H1 (cell line): Measurements from ENCODE around the gene FRY. TPM values are rescaled to one million over a fixed set of nuclear protein-coding genes. Genes with fewer than 3 reads are reported as not detected.

ENCODE experiments used
- CTCF ChIA-PET: fragments of 300-600 bp; sonication (Branson Sonifier 250); formaldehyde crosslinking; loops from one replicate; lab custom pipeline; 2021; ENCODE audit not compliant: partially characterized antibody; lab: Charles Lee
- POLR2A ChIA-PET: fragments of 300-600 bp; sonication (Branson Sonifier 250); formaldehyde crosslinking; loops from one replicate; lab custom pipeline; 2021; ENCODE audit warnings: inconsistent platforms; ENCODE audit not compliant: partially characterized antibody; lab: Charles Lee
- DNase-seq, 2 experiments: peaks; one replicate each; pipeline versions ENCODE4 v3.0.0 to v3.0.0-alpha.2; 2010 to 2022; ENCODE audit warnings: low spot score in 2 of 2, low read depth in 1 of 2, mixed read lengths in 1 of 2
- FAIRE-seq: peaks from 2 replicates; lab custom pipeline; 2011; peaks lifted over from hg19 to GRCh38; lab: Jason Lieb, UNC
- H2AFZ ChIP-seq: 2 replicates; pipeline ENCODE4 v1.8.1; 2012; ENCODE audit warnings: low read length, inconsistent platforms
- H2AK5ac ChIP-seq: 2 replicates; pipeline ENCODE4 v1.6.1; 2013; ENCODE audit warnings: low read depth, low read length
- H2BK120ac ChIP-seq: replicated peaks from 2 replicates; pipeline ENCODE3; 2013; ENCODE audit warnings: low read depth, low read length, inconsistent platforms
- H2BK12ac ChIP-seq: 2 replicates; pipeline ENCODE4 v1.6.1; 2013; ENCODE audit warnings: low read depth, low read length
- H2BK15ac ChIP-seq: 2 replicates; pipeline ENCODE4 v1.6.1; 2013; ENCODE audit warnings: low read length
- H2BK20ac ChIP-seq: 2 replicates; pipeline ENCODE4 v1.6.1; 2013; ENCODE audit warnings: low read length
- H2BK5ac ChIP-seq: 2 replicates; pipeline ENCODE4 v1.6.1; 2013; ENCODE audit warnings: low read depth, low read length
- H3K14ac ChIP-seq: 2 replicates; pipeline ENCODE4 v1.6.1; 2013; ENCODE audit warnings: inconsistent platforms; ENCODE audit not compliant: insufficient read length
- H3K18ac ChIP-seq: 2 replicates; pipeline ENCODE4 v1.6.1; 2013; ENCODE audit warnings: low read length; ENCODE audit errors: extremely low read depth
- H3K23ac ChIP-seq: 2 replicates; pipeline ENCODE4 v1.6.1; 2013; ENCODE audit warnings: inconsistent platforms; ENCODE audit not compliant: insufficient read length
- H3K23me2 ChIP-seq: 2 replicates; pipeline ENCODE4 v1.6.1; 2013; ENCODE audit warnings: low read depth, low read length
- H3K27ac ChIP-seq: 2 replicates; pipeline ENCODE4 v1.6.1; 2011; ENCODE audit warnings: low read depth, low read length, inconsistent platforms
- H3K27me3 ChIP-seq, 4 experiments: replicated peaks in 1 of 4; 1 replicate in 1 of 4; 2 replicates in 3 of 4; pipeline versions ENCODE4 v1.6.1 to v1.8.1; 2011 to 2013; ENCODE audit warnings: low read length in 3 of 4, mild to moderate bottlenecking in 3 of 4, inconsistent platforms in 2 of 4, mixed read lengths in 2 of 4, moderate library complexity in 1 of 4; ENCODE audit not compliant: control insufficient read depth in 3 of 4, insufficient read depth in 3 of 4; ENCODE audit errors: extremely low read depth in 1 of 4
- H3K36me3 ChIP-seq, 4 experiments: 2 replicates each; pipeline versions ENCODE4 v1.6.1 to v1.8.1; 2011 to 2013; ENCODE audit warnings: mild to moderate bottlenecking in 4 of 4, low read length in 3 of 4, moderate library complexity in 2 of 4, control low read depth in 1 of 4, inconsistent platforms in 1 of 4; ENCODE audit not compliant: insufficient read depth in 4 of 4, control insufficient read depth in 2 of 4
- H3K4ac ChIP-seq: replicated peaks from 2 replicates; pipeline ENCODE3; 2013; ENCODE audit warnings: low read length, low read depth, mixed read lengths, inconsistent platforms; ENCODE audit not compliant: insufficient read length
- H3K4me1 ChIP-seq, 4 experiments: replicated peaks in 1 of 4; 1 replicate in 1 of 4; 2 replicates in 3 of 4; pipeline versions ENCODE4 v1.6.1 to v1.8.1; 2011 to 2013; ENCODE audit warnings: low read length in 3 of 4, inconsistent platforms in 2 of 4, mixed read lengths in 1 of 4; ENCODE audit not compliant: insufficient read depth in 4 of 4, control insufficient read depth in 3 of 4
- H3K4me2 ChIP-seq, 2 experiments: 2 replicates each; pipeline versions ENCODE4 v1.6.1 to v1.8.1; 2011 to 2013; ENCODE audit warnings: low read depth in 2 of 2, low read length in 2 of 2, control low read depth in 1 of 2, inconsistent platforms in 1 of 2, mild to moderate bottlenecking in 1 of 2; ENCODE audit not compliant: insufficient read depth in 1 of 2
- H3K4me3 ChIP-seq, 4 experiments: fragments of 200-600, 300-600 bp in 1 of 4; sonication (generic), shearing (Covaris generic), sonication (Bioruptor Twin) in 1 of 4; 2 replicates each; pipeline versions ENCODE4 v1.5.1 to v1.8.1; 2011 to 2016; ENCODE audit warnings: low read length in 4 of 4, low read depth in 3 of 4, control low read depth in 2 of 4, inconsistent platforms in 2 of 4, mild to moderate bottlenecking in 2 of 4, mixed read lengths in 1 of 4, moderate library complexity in 1 of 4; ENCODE audit not compliant: insufficient read depth in 2 of 4; ENCODE audit errors: extremely low read depth in 1 of 4
- H3K56ac ChIP-seq: replicated peaks from 2 replicates; pipeline ENCODE3; 2013; ENCODE audit warnings: low read depth, mild to moderate bottlenecking, mixed read lengths, low read length, inconsistent platforms; ENCODE audit not compliant: insufficient read length
- H3K79me1 ChIP-seq: 2 replicates; pipeline ENCODE4 v1.6.1; 2013; ENCODE audit warnings: low read depth, low read length, control low read depth
- H3K79me2 ChIP-seq, 2 experiments: 2 replicates each; pipeline versions ENCODE4 v1.6.1 to v1.8.1; 2012 to 2013; ENCODE audit warnings: low read length in 2 of 2, mild to moderate bottlenecking in 2 of 2, inconsistent platforms in 1 of 2; ENCODE audit not compliant: insufficient read depth in 2 of 2, control insufficient read depth in 1 of 2
- H3K9ac ChIP-seq, 4 experiments: replicated peaks in 1 of 4; 1 replicate in 1 of 4; 2 replicates in 3 of 4; pipeline versions ENCODE4 v1.6.1 to v1.8.1; 2011 to 2013; ENCODE audit warnings: low read depth in 3 of 4, low read length in 3 of 4, control low read depth in 2 of 4, mild to moderate bottlenecking in 2 of 4, moderate library complexity in 2 of 4, inconsistent platforms in 1 of 4; ENCODE audit errors: extremely low read depth in 1 of 4
- H3K9me3 ChIP-seq, 2 experiments: 2 replicates each; pipeline versions ENCODE4 v1.6.1 to v1.8.1; 2012 to 2013; ENCODE audit warnings: mild to moderate bottlenecking in 2 of 2, moderate library complexity in 2 of 2, control low read depth in 1 of 2, inconsistent platforms in 1 of 2, low read depth in 1 of 2, low read length in 1 of 2, mixed read lengths in 1 of 2; ENCODE audit not compliant: insufficient read depth in 2 of 2
- H4K20me1 ChIP-seq, 2 experiments: replicated peaks in 1 of 2; 2 replicates each; pipeline versions ENCODE3 to v1.8.1; 2011 to 2013; ENCODE audit warnings: inconsistent platforms in 2 of 2, low read length in 2 of 2, mild to moderate bottlenecking in 1 of 2; ENCODE audit not compliant: insufficient read depth in 2 of 2, control insufficient read depth in 1 of 2
- H4K5ac ChIP-seq: 2 replicates; pipeline ENCODE4 v1.6.1; 2013; ENCODE audit warnings: low read length, low read depth, mixed read lengths, inconsistent platforms; ENCODE audit not compliant: insufficient read length
- H4K8ac ChIP-seq: 2 replicates; pipeline ENCODE4 v1.8.0; 2013; ENCODE audit warnings: mild to moderate bottlenecking, moderate library complexity, low read length, inconsistent platforms; ENCODE audit not compliant: insufficient read depth; ENCODE audit errors: extremely low read depth
- H4K91ac ChIP-seq: replicated peaks from 2 replicates; pipeline ENCODE3; 2013; ENCODE audit warnings: low read length, mixed read lengths, inconsistent platforms; ENCODE audit not compliant: insufficient read length
- BACH1 ChIP-seq: IDR thresholded peaks from 2 replicates; pipeline ENCODE4 v1.6.1; 2012; ENCODE audit warnings: low read length, improper control_type of control experiment
- CHD1 ChIP-seq: IDR thresholded peaks from 2 replicates; pipeline ENCODE4 v1.6.1; 2012; ENCODE audit warnings: low read depth, low read length, improper control_type of control experiment
- HDAC6 ChIP-seq: IDR thresholded peaks from one replicate; pipeline ENCODE4 v1.7.1; 2012; ENCODE audit warnings: low read depth, mild to moderate bottlenecking, inconsistent platforms, low read length, moderate library complexity
- SIN3A ChIP-seq, 2 experiments: IDR thresholded peaks in 1 of 2; conservative IDR thresholded peaks in 1 of 2; 2 replicates each; pipeline ENCODE4 v1.6.1; 2011 to 2012; ENCODE audit warnings: low read length in 2 of 2, improper control_type of control experiment in 1 of 2, low read depth in 1 of 2, mild to moderate bottlenecking in 1 of 2
- SIX5 ChIP-seq: IDR thresholded peaks from 2 replicates; pipeline ENCODE4 v1.6.1; 2011; ENCODE audit warnings: mild to moderate bottlenecking, low read depth, low read length
- TCF12 ChIP-seq: IDR thresholded peaks from 2 replicates; pipeline ENCODE4 v1.6.1; 2011; ENCODE audit warnings: low read depth, mild to moderate bottlenecking, low read length
- YY1 ChIP-seq: IDR thresholded peaks from 2 replicates; pipeline ENCODE4 v1.6.1; 2011; ENCODE audit warnings: low read depth, mild to moderate bottlenecking, low read length
- WGBS, 2 experiments: shearing (Covaris generic) in 1 of 2; methylation state at CpG; one replicate each; pipeline versions ENCODE4 v1.1.6 to v1.1.7; 2013 to 2015; ENCODE audit warnings: low lambda C conversion rate in 2 of 2, mixed read lengths in 2 of 2, inconsistent platforms in 1 of 2, low coverage in 1 of 2, missing lambda C conversion rate in 1 of 2; ENCODE audit not compliant: insufficient replicate concordance in 2 of 2, insufficient coverage in 1 of 2, insufficient read length in 1 of 2; ENCODE audit errors: extremely low coverage in 1 of 2, missing lambda C conversion rate in 1 of 2; 5-methylcytosine and 5-hydroxymethylcytosine counted together
- polyA plus RNA-seq, 7 experiments: library from polyadenylated mRNA; depleted of rRNA in 3 of 7; stranded (reverse) in 5 of 7; unstranded in 2 of 7; fragments of >200 nt in 5 of 7; fragments of 200-250 nt in 2 of 7; gene quantifications; 1 replicate in 5 of 7; 2 replicates in 1 of 7; 4 replicates in 1 of 7; pipeline versions ENCODE4 v1.2.1 to v1.2.3, GENCODE V29; 2011 to 2013; ENCODE audit warnings: missing spikeins in 2 of 7, mixed read lengths in 2 of 7
- total RNA-seq: library from RNA; stranded (reverse); fragmentation: NEBNext Ultra II Directional; extraction: Animal tissue kit (Norgen Biotek cat#: 25700); gene quantifications from 2 replicates; pipeline ENCODE4 v1.2.1, GENCODE V29; 2021

Gene FRY
- total and polyA plus RNA-seq, 2 of the 8 experiments (the other 6 are each of a cell fraction or from before 2014, with no cell fraction given) = 4.3 to 9.2 TPM

DNA sequence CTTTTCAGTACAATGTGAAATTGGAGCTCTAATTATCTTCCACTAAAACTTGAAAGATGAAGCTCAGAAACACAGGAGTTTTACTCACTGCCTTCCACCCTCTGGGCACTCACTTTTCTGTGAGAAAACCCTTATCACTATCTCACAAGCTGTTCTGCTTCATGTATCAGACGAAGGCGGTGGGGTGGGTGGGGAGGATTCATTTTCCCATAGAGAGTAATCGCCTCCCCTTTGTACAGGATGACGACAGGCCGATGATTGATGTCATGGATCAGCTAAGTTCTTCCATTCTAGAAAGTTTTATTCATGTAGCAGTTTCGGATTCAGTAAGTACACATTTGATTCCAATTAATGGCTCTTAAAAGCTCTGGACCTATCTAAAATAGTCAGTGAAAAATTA, 143.7 kb downstream of the FRY start:
- H3K79me2 ChIP-seq = no peaks in the 10 kb centered on the region
- H2BK15ac ChIP-seq = no peak overlapping the region
- H3K18ac ChIP-seq = no peak overlapping the region
- peaks cover 0 to 1% of the 10 kb centered on the region in 2 experiments for H4K20me1 ChIP-seq
- TF ChIP-seq SIN3A (conservative IDR thresholded peaks at IDR 0.05 in 1 of 2, IDR thresholded peaks at IDR 0.05 in 1 of 2; ENCODE audit: low read depth in 1 of 2, low read length in 2 of 2) (no peak), TCF12 (no peak), BACH1 (no peak), HDAC6 (no peak), YY1 (no peak), SIX5 (no peak), CHD1 (no peak)
- H3K4me1 ChIP-seq = no peaks in the 10 kb centered on the region
- no peak overlapping the region for H2BK12ac ChIP-seq
- POLR2A ChIA-PET = no interaction called here
- H3K23me2 ChIP-seq = peaks cover 6% of the 10 kb centered on the region
- no peak overlapping the region for H4K91ac ChIP-seq
- no peak for FAIRE-seq
- no peak overlapping the region for H4K8ac ChIP-seq
- H3K4me3 ChIP-seq = no peak overlapping the region
- no peak overlapping the region for H3K9ac ChIP-seq
- H3K4ac ChIP-seq = no peak overlapping the region
- H2AK5ac ChIP-seq = no peak overlapping the region
- no peak overlapping the region for H2BK20ac ChIP-seq
- H4K5ac ChIP-seq = no peak overlapping the region
- CTCF ChIA-PET = interaction anchor here (1.2 to 5.4 kb wide), 4 partner anchors 10 to 265 kb away, joined by 3 to 41 read pairs (median 4); no protein-coding TSS in a partner anchor
- H3K23ac ChIP-seq = no peak overlapping the region
- no peaks in the 10 kb centered on the region for H3K79me1 ChIP-seq
- no peaks in the 10 kb centered on the region for H3K9me3 ChIP-seq
- WGBS, 2 experiments = 89% methylated on average over 6 of the region's 6 CpGs; no CpG with 5 or more reads in 1 of the 2 experiments
- H2AFZ ChIP-seq = no peak overlapping the region
- no peak overlapping the region for H3K56ac ChIP-seq
- no peak overlapping the region for H2BK120ac ChIP-seq
- H3K36me3 ChIP-seq = peaks cover 0 to 4% (median 0%) of the 10 kb centered on the region in 4 experiments; a peak in 2 of 8 replicates
- no peak overlapping the region for H3K14ac ChIP-seq
- H3K27ac ChIP-seq = no peak overlapping the region
- H3K4me2 ChIP-seq = no peak overlapping the region
- H3K27me3 ChIP-seq = no peaks in the 10 kb centered on the region
- H2BK5ac ChIP-seq = no peak overlapping the region
- no peak for DNase-seq
